ENCODE results near the gene CXCR3.
"Not testable (repeated sequence)": the region's sequence is repeated elsewhere in the genome, so short reads cannot be mapped to it uniquely, and the experiment has no call there.

Gene CXCR3

GRCh38 chrX:71618303-71618721, at the start of gene CXCR3:
CXCR3 (minus strand) TSS chrX:71618511; CDS start chrX:71618449, 62 bp downstream.
- no peak for DNase-seq (ENCODE audit: low spot score)

- peak; percentile 32 for DNase-seq (ENCODE audit: low spot score)
These were observed 49.3 kb upstream of the CXCR3 start, which contains the start of gene LOC101059915 for GRCh38 chrX:71667328-71668247. LOC101059915 (plus strand) TSS chrX:71667546.

DNA sequence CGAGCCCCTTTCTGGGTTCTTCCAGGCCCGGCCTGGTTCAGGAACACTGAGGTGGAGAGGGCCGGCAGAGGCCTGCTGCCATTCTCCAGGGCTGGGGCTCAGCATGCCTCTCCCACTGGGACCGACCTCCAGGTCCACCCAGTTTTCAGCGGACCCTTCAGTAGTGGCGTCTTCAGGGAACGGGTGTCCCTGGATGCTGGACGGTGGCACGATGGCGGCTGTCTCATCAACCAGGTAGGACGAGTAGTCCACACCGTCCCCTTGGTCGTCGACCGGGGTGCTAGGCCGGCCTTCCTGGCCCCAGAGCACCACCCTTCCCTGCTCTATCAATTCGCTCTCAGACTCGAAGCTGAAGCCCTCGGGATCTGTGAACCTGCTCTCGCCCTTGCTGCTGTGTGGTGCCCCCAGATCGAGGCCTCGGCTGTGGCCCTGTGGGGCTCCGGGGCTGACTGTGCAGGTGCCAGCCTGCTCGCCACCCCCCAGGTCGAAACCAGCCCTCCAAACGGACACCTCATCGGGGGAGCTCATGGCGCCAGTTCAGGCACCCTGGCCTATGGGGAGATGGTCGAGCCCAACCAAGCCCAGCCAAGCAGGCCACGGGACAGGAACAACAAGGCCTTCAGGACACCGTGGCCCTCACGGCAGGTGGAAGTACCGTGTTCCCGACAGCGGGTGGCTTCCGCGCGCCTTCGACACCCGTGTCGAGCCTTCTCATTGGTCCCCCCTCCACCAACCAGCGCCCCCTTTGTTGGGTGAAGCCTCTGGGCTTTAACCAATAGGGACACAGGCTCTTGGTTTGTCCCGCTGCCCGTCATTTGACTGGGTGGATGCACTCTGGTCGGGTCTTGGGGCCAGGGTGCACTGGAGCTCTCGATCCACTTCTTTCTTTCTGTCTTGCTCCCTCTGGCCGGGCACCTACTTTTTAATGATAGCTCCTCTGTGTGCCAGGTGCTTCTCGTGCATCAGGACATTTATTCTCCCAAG, 48.2 kb upstream of the CXCR3 start:
- DNase-seq (ENCODE audit: low spot score), result peak; percentile 35

GRCh38 chrX:71665747-71666146, 47.4 kb upstream of the CXCR3 start:
- no peak for DNase-seq (ENCODE audit: low spot score)

DNA sequence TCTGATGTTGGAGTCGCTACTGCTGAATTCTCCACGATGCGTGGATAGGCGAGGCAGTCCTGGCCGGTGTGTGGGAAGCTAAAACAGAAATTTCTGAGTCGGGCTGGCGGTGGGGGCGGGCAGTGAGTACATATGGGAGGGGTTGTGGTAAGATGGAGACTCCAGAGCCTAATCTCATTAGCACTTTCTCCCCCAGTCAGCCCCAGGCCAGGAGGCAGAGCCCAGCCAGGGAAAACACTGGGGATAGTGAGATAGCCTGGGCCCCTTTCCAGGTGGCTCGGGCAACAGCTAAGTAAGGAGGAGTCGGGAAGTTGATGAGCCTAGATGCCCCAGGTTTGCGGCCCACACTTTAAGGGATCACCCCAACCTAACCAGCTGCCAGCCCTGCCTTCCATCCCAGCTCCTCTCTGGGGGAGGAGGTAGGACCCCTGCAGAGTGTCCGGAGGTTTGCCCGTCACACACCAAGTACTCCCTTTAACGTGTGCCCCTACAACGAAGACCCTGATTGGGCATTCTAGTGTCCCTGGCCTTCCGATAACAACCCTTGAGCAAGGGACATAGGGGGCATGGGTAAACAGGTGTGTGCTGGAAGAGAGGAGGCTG, 46.7 kb upstream of the CXCR3 start:
- DNase-seq (ENCODE audit: low spot score), result peak; percentile 38

GRCh38 chrX:71664202-71664601, 45.9 kb upstream of the CXCR3 start:
- DNase-seq (ENCODE audit: low spot score), result peak; percentile 52

GRCh38 chrX:71663238-71663637, 44.9 kb upstream of the CXCR3 start:
- DNase-seq (ENCODE audit: low spot score), result not testable (repeated sequence)

- not testable (repeated sequence) for DNase-seq (ENCODE audit: low spot score)
These were observed 44.3 kb upstream of the CXCR3 start for GRCh38 chrX:71662654-71663053.

DNA sequence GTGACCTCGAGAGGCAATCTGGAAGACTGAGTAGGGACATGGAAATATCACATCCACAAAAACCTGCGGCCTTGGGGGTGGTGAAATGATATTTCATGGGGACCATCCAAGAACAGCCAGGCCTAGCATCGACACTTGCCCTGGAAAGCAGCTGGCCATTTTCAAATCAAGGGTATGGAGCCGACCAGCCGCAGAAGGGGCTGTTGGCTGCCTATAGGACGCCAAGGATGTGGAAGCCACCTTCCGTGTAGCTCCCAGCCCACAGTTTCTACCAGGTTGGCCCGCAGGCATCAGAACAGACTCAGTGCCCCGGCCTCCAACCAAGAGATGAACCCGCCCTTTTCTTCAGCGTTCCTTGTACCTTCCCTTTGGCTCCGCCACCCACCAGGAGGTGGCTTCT, 43.6 kb upstream of the CXCR3 start:
- no peak for DNase-seq (ENCODE audit: low spot score)

DNA sequence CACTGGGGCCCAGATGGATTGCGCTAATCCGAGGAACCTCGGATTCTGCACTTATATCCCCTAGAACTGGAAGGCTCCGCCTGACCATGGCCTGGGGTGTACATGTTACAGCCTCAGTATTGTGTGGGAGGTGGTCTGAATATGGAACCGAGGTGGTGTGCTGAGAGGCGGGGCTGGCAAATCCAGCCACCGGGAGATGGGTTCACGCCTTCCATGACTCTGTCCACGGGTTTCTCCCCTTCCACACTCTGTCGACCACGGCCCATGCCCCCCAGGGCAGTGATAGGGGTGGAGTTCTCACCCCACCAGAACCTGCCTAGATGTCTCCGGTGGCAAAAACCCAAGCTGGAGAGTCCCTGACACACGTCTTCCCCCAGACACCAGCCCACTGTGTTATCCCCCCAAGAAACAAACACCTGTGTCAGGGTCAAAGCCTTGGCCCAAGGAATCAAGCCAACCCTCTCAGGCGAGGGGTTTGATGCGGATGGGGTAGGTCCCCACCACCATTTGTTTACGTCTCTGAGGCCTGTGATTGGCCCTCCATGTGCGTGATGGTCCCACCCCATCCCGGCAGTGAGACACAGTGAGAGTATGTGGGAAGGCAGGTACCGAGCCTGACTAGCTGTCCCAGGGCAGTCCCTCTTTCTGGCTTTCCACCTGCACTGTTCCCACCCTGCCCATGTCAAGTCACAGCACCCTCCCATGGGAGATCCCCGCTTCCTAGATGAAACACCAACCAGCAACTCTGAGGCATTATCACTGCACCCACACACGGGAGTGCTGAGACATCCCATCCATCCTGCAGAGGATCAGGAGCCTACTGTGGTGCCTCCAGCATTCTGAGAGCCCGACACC, 42.5 kb upstream of the CXCR3 start:
- DNase-seq (ENCODE audit: low spot score), result no peak

DNA sequence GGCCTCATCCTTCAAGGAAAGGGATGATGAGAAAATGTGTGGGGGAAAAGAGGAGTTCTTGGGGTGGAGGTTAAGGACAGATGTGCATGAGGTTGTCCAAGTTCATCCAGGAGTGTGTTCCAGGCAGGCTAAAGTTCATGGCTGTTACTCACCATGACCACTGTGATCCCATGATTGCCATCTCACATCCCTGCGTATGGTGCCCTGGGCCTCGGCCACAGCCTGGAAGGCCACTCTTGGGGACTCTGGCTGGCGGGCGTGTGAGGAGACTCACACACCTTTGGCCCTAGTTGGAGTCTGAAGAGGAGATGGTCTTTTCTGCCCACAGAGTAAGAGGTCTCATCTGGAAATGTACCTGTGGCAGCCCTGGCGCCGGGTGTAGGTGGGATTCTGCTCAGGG, 41.6 kb upstream of the CXCR3 start:
- DNase-seq (ENCODE audit: low spot score), result no peak

DNA sequence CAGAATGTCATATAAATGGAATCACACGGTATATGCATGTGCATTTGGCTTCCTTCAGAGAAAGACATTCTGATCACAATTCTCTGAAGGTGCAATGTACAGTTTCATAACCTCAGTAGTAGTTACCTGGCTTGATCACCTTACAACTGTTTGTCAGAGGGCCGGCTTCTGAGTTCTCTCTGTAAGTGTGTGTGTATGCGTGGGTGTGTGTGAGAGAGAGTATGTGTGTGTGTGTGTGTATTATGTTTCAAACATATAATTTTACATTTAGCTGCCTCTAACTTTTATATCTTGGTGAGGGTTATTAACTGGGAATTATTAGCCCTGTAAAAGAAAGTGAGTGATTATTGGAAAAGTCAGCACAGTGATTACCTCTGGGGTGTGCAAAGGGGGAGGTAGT, 41.0 kb upstream of the CXCR3 start:
- DNase-seq (ENCODE audit: low spot score), result no peak

DNA sequence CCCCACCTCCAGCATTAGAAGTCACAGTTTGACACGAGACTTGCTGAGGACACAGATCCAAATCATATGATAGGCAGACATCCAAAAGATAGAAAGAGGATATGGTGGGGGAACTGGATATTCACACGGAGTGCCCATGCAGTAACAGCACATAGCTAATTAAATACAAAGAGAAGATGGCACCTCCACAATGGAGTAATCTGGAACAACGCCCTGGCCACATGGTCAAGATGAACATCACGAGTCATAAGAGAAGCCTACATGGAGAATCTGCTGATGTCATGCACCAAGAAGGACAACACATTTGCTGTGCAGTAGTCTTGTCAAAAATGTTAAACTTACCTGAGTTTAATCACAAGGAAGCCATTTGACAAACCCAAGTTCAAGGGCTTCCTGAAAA, 39.0 kb upstream of the CXCR3 start:
- no peak for DNase-seq (ENCODE audit: low spot score)

- no peak for DNase-seq (ENCODE audit: low spot score)
These were observed 35.0 kb upstream of the CXCR3 start for GRCh38 chrX:71653344-71653743.

GRCh38 chrX:71652405-71652804, 34.1 kb upstream of the CXCR3 start:
- DNase-seq (ENCODE audit: low spot score), result no peak

DNA sequence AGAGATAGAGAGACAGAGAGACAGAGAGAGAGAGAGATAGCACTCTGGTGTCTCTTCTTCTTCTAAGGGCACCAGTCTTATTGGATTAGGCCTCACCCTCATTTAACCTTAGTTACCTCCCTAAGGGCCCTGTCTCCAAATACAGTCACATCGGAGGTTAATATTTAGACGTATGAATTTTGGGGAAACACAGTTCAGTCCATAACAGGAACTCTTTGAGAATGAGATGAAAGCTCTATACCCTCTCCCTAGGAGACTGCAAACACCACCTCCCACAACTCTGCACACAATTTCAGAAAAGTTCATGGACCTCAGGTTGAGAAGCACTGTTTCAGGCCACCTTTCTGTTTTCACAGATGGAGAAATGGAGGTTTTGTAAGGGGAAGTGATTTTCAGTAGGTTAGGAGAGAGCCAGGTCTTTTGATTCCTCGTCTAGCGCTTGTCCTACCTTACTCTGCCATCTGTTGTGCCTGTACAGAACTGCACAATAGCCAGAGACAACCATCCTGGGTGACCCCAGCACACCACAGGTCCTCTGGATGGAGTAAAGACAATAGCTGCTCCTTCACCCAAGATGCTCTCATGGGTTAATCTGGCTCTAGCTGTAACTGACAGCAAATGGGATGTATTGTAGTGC, 32.1 kb upstream of the CXCR3 start:
- no peak for DNase-seq (ENCODE audit: low spot score)

DNA sequence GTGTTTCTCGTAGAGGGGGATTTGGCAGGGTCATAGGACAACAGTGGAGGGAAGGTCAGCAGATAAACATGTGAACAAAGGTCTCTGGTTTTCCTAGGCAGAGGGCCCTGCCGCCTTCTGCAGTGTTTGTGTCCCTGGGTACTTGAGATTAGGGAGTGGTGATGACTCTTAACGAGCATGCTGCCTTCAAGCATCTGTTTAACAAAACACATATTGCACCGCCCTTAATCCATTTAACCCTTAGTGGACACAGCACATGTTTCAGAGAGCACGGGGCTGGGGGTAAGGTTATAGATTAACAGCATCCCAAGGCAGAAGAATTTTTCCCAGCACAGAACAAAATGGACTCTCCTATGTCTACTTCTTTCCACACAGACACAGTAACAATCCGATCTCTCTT, 26.1 kb upstream of the CXCR3 start:
- not testable (repeated sequence) for DNase-seq (ENCODE audit: low spot score)

DNA sequence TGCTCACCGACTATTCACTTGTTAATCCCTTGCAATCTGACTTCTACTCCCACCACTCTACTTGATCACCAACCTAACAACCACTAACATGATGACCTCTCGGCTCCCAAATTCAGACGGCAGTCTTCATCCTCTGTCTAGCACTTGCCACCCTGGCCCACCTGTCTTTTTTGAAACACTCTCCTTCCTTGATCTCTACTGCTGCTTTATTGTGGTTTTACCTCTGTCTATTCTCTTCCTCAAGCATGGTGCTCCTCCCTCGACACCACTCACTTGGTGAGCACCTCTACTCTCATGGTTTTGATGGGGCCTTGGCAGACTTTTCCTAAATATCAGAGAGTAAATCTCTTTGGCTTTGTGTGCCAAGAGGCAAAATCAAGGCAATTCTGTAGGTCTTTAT, 21.7 kb upstream of the CXCR3 start:
- DNase-seq (ENCODE audit: low spot score), result no peak

DNA sequence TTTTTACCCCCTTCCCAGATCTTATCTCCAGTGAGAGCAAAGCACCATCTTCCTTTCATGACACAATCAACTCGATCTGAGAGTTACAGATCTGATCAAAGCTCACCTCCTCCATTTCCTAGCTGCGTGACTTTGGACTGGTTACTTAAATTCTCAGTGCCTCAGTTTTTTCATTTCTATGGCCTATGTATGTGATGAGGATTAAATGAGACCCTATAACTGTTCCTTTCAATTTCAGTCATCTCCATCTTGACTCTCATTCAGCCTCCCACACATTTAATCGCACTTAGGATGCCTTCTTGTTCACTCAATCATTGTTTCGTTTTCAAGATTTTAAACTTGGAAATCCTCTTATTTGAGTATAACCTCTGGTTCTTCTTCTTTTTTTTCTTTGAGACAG, 20.1 kb upstream of the CXCR3 start:
- DNase-seq (ENCODE audit: low spot score), result no peak

- no peak for DNase-seq (ENCODE audit: low spot score)
These were observed 19.5 kb upstream of the CXCR3 start for GRCh38 chrX:71637848-71638247.

DNA sequence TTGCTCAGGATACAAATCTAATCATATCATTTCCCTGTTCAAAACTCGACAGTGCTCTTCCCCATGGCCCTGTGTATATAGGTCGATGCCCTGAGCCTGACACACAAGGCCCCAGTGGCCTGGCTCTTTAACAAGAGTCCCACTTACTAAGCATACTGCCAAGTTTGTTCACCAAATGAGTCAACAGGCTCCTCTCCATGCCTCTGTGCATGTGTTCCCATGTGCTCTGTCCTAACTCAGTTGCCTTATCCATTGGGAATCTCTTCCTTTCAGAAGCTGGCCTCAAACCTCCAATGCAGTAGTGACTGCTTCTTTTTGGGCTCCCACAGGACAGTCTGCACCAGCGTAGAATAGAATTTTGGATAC, 18.9 kb upstream of the CXCR3 start:
- DNase-seq (ENCODE audit: low spot score), result no peak
